NCI-H345 (cell line): Measurements from ENCODE around the gene ONECUT3.

Experiments
- DNase-seq: peaks from one replicate; lab custom pipeline; 2025; lab: John Stamatoyannopoulos, UW

ONECUT3 gene

DNA sequence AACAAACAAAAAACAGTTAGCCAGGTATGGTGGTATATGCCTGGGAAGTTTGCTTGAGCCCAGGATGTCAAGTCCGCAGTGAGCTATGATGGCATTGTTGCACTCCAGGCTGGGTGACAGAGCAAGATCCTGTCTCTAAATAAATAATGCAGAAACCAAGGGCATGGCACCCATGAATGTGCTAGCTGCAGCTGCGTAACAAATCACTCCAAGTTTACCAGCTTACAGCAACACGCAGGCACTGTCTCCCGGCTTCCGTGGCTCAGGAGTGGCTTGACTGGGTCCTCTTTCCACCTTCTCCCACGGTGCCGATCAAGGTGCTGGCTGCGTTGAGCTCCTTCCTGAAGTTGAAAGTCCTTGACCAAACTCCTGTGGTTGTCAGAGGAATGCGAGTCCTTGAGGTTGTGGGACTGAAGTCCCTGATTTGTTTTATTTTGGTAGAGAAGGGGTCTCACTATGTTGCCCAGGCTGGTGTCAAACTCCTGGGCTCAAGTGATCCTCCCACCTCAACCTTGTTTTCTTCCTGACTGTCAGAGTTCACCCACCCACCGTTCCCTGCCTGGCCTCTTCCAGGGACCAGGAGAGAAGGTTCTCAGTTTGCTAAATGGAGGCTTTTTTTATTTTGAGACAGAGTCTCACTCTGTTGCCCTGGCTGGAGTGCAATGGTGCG lies 13.2 kb upstream of the ONECUT3 start:
- DNase-seq: no peak

DNA sequence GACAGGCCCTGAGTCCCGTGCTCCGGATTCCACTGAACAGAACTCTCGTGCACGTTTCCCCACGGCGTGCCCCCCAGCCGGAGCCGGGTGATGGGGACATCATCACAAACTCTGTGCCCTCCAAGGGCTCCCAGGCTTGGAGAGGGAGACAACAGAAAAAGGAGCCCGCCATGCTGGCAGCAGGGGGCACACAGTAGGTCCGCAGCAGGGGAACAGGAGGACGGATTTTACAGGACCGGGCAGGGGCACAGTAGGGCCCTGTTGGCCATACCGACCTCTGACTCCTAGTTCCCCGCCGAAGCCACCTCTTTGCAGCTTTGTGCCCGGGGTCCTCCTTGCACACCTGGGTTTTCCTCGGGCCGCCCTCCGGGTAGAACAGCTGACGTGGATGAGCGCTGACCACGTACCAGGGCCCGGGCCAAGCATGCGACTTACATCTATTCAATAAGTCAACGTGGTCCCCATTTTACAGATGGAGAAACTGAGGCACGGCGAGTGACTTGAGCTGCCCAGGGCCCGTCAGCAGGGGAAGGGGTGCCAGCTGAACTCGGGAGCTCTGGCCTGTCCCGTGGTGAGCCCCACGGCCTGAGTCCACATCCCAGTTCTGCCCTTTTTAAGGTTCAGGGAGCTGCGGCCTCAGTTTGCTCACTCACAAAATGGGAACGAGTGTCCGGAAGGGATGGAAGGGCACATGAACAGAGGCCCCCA lies 10.2 kb upstream of the ONECUT3 start:
- no peak for DNase-seq

DNA sequence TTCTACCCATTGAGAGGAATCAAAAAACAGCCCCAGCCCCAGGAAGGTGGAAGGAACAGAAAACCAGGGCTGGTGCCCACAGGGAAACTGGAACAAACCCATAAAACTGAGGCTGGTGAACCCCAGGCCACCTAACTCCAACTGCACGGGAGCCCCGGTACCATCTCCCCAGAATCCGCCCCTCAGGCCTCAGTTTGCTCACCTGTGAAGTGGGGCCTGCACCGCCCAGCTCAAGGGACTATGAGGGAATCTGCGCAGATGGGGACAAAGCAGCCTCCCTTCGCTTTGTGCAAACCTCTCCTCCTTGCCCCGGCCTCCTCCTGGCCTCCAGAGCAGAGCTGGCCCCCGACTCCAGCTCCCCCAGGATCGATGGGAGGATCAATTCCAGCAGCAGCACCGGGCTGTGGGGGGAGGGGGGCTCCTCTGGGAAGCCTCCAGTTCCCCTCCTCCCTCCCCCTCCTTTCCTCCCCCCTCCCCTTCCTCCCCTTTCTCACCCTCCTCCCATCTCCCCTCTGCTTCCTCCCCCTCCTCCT lies 9.1 kb upstream of the ONECUT3 start:
- no peak for DNase-seq

DNA sequence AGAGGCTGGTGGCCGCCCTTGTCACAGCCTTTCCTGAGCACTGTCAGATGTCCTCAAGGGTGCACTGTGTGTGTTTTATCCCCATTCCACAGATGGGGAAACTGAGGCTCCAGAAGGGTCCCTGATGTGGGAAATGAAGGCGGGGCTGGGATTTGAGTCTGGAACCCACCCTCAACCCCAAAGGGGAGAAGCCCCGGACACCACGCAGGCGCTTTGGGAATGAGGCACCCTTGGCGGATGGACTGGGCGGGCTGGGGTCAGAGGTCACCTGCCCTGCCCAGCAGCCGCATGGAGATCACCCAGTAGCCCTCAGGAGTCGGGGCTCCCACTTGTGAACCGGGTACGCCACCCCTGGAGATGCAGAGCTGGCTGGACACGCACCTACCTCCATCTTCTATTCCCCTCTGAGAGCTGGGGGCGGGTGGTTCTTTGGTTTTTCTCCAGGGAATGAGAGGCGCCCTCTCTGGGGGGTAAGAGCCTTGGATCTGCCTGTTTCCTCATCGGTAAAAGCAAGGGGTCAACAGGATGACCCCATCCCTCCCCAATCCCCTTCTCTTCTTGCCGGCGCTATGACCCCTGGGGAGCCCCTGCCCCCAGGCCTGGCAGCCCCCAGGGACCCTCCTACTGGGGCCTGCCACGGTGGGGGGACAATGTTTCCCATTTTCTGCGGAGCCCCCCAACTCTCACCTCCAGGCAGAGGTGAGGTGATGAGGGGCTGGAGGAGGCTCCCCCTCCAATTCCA lies 8.3 kb upstream of the ONECUT3 start:
- DNase-seq: no peak

GRCh38 chr19:1745589-1746031 lies 7.7 kb upstream of the ONECUT3 start:
- no peak for DNase-seq

GRCh38 chr19:1746401-1747284 lies 6.7 kb upstream of the ONECUT3 start:
- DNase-seq: no peak

DNA sequence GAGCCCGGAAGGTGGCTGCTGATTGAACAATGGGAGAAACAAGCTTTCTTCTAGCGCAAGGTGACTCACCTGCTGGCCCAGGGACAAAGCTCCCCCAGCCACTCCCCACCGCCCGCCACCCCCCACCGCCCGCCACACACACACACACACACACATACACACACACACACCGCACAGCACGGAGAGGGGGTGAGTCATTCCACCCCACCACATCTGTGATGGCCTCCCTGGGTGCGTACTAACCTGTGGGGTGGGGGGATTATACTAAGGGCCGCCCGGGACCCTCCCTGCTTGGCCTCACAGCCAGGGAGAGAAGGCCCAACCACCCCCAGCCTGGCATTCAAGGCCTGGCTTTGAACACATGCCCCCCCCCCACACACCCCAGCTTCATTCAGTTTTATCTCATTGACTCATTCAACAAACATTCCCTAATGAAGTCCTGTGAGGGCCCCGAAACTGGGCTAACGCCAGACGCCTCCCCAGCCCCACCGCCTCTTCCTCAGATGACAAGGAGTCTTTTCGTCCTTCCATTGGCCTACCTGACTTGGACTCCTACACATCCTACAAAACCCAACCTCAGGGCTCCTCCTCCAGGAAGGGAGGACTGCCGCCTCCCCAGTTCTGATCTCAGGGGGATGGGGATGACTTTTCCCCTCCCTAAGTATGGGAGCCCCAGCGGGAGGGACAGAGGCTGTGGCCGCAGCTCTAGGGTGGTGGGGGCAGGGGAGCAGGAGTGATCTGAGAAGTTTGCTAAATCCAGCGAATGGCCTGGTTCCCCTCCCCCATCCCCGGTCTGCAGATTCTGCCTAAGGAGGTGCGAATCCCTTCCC lies 5.8 kb upstream of the ONECUT3 start:
- no peak for DNase-seq

DNA sequence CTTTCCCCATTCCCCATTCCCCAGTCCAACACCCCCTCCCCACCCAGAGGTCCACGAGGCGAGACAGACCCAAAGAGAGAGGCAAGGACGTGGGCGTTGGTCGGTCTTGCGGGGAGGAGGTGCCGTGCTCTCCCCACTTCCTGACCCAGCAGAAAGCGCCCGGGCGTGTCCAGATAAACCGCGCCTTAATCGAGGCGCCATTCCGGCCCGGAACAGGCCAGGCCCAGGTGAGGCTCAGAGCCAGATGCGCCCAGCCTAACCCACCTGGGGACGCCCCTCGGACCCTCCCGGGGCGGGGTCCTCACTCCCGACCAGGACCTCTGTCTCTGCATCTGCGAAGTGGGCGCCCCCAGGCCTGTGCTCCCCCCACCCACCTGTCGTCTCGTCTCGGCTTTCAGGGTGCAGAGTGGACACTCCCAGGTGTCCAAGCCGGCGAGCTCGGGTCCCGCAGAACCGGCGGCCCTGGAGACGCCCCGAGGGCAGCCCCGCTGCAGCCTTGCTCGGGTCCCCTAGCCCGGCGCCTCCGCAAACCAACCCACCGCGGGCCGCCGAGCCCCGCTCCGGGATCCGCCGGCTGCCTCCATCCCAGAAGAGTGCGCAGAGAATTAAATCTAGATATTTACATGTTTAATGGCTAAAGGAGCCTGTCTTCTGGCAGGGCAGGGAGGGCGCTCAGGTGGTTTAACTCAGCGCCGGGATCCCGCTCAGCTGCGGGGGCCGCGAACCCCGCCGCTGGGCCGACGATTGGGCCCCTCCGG lies 5.0 kb upstream of the ONECUT3 start:
- DNase-seq: no peak

DNA sequence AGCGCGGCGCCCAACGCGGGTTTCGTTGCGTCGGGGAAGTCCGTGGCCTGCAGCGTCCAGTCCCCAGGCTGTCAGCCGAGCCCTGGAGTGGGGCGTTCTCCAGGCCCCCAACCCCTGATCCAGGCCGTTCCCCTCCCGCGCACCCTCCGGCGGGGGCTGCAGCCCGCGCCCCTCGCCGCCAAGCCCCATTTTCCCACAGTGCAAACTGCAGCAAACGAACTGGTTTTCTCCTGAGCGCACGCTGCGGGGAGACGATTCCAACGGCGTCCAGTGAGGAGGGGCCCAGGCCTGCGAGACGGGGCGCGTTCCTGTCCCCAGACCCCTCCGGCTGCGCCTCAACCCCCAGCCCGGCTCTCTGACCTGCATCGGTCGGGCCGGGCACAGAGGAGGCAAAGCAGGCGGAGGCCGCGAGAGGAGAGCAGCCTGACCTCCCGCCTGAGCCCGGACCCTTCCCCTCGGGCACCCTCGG lies 4.4 kb upstream of the ONECUT3 start:
- no peak for DNase-seq

DNA sequence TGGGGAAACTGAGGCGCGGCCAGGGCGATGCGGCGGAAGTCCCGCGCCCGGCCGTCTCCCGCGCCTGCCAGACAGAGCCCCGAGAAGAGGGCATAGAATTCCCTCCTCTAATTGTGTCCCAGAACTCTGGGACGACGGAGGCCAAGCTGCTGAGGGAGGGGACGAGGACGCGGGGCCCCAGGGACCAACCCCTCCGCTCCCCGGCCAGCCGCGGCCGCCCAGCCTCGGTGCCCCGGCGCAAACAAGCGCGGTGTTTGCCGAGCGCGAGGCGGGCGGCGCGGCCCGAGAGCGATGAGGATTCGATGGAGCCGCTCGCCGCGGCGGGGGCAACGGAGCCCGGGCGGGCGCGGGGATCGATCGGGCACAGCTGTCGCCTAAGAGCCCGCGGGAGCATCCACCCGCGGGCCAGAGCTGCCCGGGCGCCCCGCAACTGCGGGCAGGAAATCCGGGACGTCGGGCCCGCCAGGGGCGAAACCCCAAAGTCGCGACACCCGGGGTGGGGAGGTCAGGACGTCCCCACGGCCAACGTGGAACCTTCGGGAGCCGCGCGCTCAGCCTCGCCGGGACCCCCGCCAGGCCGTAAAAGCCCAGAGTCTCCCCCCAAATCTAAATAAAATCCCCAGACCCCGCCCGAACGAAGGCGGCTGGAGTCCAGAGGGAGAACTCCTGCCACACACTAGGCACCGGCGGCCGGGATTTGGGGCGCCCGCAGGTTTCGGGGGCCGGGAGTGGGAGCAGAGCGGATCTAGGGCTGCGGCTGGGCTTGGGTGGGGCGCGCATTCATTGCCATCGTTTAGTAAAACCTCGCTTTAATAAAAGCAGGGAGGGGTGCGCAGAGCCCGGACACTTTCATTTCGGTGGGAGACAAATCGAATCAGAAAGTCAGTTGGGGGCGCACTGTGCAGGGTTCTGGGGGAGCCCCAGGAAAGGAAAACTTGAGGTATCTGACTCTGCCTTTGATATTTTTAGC lies 3.6 kb upstream of the ONECUT3 start:
- no peak for DNase-seq

- DNase-seq: no peak
These were observed 2.8 kb upstream of the ONECUT3 start for GRCh38 chr19:1750343-1751021.

- DNase-seq: no peak
These were observed 1.8 kb upstream of the ONECUT3 start for GRCh38 chr19:1751367-1752008.

- DNase-seq: no peak
These were observed 1.1 kb upstream of the ONECUT3 start for GRCh38 chr19:1752009-1752756.

GRCh38 chr19:1754018-1754635 lies 821 bp downstream of the ONECUT3 start:
- DNase-seq: no peak

DNA sequence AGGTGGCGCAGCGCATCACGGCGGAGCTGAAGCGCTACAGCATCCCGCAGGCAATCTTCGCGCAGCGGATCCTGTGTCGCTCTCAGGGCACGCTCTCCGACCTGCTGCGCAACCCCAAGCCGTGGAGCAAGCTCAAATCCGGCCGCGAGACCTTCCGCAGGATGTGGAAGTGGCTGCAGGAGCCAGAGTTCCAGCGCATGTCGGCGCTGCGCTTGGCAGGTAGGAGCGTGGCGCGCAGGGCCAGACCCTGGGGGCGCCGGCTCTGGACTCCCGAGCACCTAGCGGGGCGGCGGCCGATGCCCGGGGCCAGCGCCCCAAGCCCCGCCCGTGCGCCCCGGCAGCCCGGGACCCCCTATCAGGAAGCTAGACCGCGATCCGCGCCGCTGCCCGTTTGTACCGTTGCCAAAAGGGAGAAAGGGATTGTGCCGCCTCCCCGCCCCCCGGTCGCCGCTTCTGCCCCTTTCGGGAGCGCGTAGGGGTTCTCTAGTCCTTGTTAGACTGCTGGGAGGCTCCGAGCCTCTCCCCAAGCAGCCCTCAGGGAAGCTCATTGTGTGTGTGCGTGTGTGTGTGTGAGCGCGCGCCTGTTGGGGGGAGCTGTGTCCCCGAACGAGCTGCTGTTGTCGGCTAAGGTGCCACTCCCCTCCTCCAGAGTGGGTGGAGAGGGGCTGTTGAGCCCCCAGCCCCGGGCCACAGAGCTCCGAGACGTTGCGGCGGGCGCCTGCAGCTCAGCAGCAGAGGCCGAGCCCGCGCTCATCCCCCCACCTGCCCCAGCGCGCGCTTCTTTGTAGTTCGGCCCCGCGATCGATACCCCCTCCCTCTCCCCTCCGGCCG lies 1.5 kb downstream of the ONECUT3 start:
- no peak for DNase-seq
